Stimulated activated CD8-positive, alpha-beta memory T cell treated with anti-CD3 and anti-CD28 coated beads, Interleukin-4, amount 100 ng/mL, for 1 hour (primary cell): ENCODE measurements around the gene TNFSF13.
"Not testable (repeated sequence)": the region's sequence is repeated elsewhere in the genome, so short reads cannot be mapped to it uniquely, and the experiment has no call there.

Source experiments
- DNase-seq, 2 donors: peaks; one replicate each; pipeline ENCODE4 v3.0.0-alpha.2; 2020; ENCODE audit warnings: low read depth in 2 of 2, low spot score in 1 of 2

The TNFSF13 gene

GRCh38 chr17:7589891-7590691, 31.5 kb downstream of the TNFSF13 start, which contains the start of gene SOX15:
Gene SOX15 (minus strand): TSS chr17:7590094. CDS start chr17:7589676, 418 bp downstream.
- no peak for DNase-seq

DNA sequence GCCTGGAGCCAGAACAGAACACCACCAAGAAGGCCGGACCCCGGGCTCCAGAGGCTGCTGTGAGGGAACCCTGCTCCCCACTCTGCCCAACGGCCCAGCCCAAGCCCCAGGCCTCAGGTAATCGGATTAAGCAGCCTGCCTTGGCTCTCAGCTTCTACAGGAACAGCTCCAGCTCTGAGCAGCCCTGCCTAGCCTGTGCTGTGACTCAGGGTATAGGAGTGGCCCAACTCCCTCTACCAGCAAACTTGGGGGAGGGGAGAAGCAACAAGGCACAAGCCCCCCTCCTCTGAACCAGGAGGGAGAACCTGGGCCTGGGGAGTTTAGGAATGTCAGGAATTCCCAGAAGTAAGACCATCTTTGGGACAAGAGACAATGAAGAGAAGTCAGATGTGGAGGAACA, 32.2 kb downstream of the TNFSF13 start:
- DNase-seq = no peak

DNA sequence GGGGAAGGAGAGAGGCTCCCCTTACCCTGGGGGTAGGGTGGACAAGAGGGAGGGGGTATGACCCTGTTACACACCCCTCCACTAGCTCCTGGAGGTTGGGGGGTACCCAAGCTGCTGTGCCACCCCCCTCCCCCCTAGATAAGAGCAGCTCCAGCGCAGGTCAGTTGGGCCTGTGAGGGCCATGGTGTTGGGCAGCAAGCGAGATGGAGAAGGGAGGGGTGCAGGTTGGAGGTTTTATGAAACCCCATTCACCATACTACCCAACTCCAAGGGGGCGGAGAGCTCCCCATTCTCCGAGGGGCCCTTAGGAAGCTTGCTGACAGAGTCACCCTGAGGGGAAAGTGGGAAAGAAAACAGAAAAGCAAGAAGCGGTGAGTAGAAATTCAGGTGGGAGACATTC, 33.0 kb downstream of the TNFSF13 start:
- DNase-seq = no peak

- DNase-seq = no peak
Measured at GRCh38 chr17:7592422-7593021, 34.0 kb downstream of the TNFSF13 start.

DNA sequence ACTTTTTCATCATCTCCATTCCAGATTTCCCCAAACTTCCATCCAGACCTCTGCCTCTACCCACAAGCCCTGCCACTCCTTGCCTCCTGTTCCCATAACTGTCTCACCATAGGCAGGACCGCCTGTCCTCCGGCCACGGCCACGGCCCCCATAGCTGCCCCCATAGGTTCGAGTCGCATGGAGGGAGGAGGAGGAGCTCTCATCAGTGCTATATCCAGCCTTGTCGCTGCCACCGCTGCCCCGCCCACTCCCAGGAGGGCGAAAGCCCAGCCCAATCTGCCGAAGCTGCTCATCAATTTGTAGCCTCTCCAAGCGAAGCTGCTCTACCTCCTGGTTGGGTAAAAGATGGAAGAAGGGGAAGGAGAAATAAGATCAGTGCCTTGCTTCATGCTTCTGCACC, 34.7 kb downstream of the TNFSF13 start:
- DNase-seq = no peak

DNA sequence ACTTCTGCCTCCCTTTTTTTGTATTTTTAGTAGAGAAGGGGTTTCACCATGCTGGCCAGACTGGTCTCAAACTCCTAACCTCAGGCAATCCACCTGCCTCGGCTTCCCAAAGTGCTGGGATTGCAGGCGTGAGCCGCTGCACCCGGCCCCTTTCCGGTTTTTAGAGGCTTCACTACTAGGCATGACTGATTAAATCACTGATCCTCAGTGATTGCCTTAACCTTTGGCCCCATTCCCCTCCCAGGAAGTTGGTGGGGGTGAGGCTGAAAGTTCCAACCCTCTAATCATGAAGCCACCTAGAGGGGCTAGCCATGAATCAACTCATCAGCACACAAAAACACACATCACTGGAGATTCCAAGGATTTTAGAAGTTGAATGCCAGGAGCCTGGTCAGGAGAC, 39.0 kb downstream of the TNFSF13 start:
- DNase-seq = not testable (repeated sequence)

- DNase-seq = no peak
Measured at GRCh38 chr17:7606280-7606679, 47.7 kb downstream of the TNFSF13 start.

DNA sequence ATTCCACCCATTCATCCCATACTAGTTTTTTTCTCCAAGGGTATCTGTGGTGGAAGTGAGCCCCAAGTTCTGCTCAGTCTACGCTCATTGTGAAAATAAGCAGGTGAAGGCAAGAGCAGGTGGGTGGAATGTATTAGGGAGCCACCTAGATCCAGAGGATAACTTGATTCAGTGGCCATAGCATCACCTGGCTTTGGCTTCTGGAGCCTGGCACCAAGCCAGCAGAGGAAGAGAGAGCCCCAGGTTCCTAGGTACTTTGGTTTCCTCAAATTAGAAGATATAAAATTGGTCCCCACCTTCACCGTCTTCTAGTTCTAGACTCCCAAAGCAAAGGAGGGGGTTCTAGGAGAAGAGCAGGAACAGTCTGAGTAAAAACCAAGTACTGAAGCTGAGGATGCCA, 52.1 kb downstream of the TNFSF13 start:
- no peak for DNase-seq
